Mesenchymal stem cell (in vitro differentiated cells and primary cell): ENCODE results near the gene ADCY1. TPM values are rescaled to one million over a fixed set of nuclear protein-coding genes. Genes with fewer than 3 reads are reported as not detected.

Experiments used
- DNase-seq: peaks from one replicate; pipeline ENCODE4 v3.0.0-alpha.2; 2013
- H2AFZ ChIP-seq: one replicate; pipeline ENCODE4 v1.6.1; 2013; ENCODE audit warnings: low read depth, mild to moderate bottlenecking, control low read depth, inconsistent platforms, low read length, moderate library complexity
- H2AK5ac ChIP-seq: 2 replicates; pipeline ENCODE4 v1.6.1; 2013; ENCODE audit warnings: low read length, moderate library complexity, mild to moderate bottlenecking, inconsistent platforms; ENCODE audit not compliant: severe bottlenecking
- H2BK120ac ChIP-seq: one replicate; pipeline ENCODE4 v1.6.1; 2013; ENCODE audit warnings: low read depth, mild to moderate bottlenecking, inconsistent platforms, low read length, moderate library complexity
- H2BK12ac ChIP-seq, 2 experiments: one replicate each; pipeline ENCODE4 v1.6.1; 2013; ENCODE audit warnings: inconsistent platforms in 2 of 2, low read length in 2 of 2, mild to moderate bottlenecking in 2 of 2, moderate library complexity in 2 of 2, control low read depth in 1 of 2
- H2BK15ac ChIP-seq: one replicate; pipeline ENCODE4 v1.6.1; 2013; ENCODE audit warnings: mild to moderate bottlenecking, low read depth, inconsistent platforms; ENCODE audit not compliant: poor library complexity, severe bottlenecking
- H2BK5ac ChIP-seq: 2 replicates; pipeline ENCODE4 v1.6.1; 2013; ENCODE audit warnings: low read depth, mild to moderate bottlenecking, low read length, control low read depth, inconsistent platforms; ENCODE audit not compliant: poor library complexity, severe bottlenecking
- H3K14ac ChIP-seq, 2 experiments: one replicate each; pipeline ENCODE4 v1.6.1; 2013; ENCODE audit warnings: inconsistent platforms in 2 of 2, low read length in 2 of 2, control low read depth in 1 of 2, mild to moderate bottlenecking in 1 of 2, moderate library complexity in 1 of 2
- H3K18ac ChIP-seq, 2 experiments: one replicate each; pipeline ENCODE4 v1.6.1; 2013; ENCODE audit warnings: inconsistent platforms in 2 of 2, low read length in 2 of 2, control low read depth in 1 of 2, low read depth in 1 of 2, mild to moderate bottlenecking in 1 of 2
- H3K23ac ChIP-seq, 2 experiments: one replicate each; pipeline ENCODE4 v1.6.1; 2013; ENCODE audit warnings: inconsistent platforms in 2 of 2, low read length in 2 of 2, mild to moderate bottlenecking in 2 of 2, moderate library complexity in 2 of 2, control low read depth in 1 of 2
- H3K27ac ChIP-seq: 2 replicates; pipeline ENCODE4 v1.5.1; 2013; ENCODE audit warnings: mild to moderate bottlenecking, moderate library complexity, low read length, control low read depth, inconsistent platforms; ENCODE audit not compliant: poor library complexity, severe bottlenecking
- H3K27me3 ChIP-seq, 2 experiments: 2 replicates each; pipeline versions ENCODE4 v1.6.1 to v1.7.0; 2013; ENCODE audit warnings: low read length in 2 of 2, mild to moderate bottlenecking in 2 of 2, moderate library complexity in 2 of 2, control low read depth in 1 of 2, inconsistent platforms in 1 of 2; ENCODE audit not compliant: control insufficient read depth in 1 of 2, insufficient read depth in 1 of 2
- H3K36me3 ChIP-seq, 2 experiments: 2 replicates each; pipeline versions ENCODE4 v1.6.1 to v1.7.0; 2013; ENCODE audit warnings: low read length in 2 of 2, control low read depth in 1 of 2, inconsistent platforms in 1 of 2, low read depth in 1 of 2, mild to moderate bottlenecking in 1 of 2; ENCODE audit not compliant: insufficient read depth in 2 of 2, control insufficient read depth in 1 of 2
- H3K4ac ChIP-seq, 2 experiments: one replicate each; pipeline ENCODE4 v1.6.1; 2013; ENCODE audit warnings: inconsistent platforms in 2 of 2, low read length in 2 of 2, mild to moderate bottlenecking in 2 of 2, moderate library complexity in 2 of 2, control low read depth in 1 of 2, low read depth in 1 of 2
- H3K4me1 ChIP-seq: 2 replicates; pipeline ENCODE4 v1.6.1; 2013; ENCODE audit warnings: low read depth, low read length, control low read depth; ENCODE audit not compliant: control insufficient read depth, insufficient read depth
- H3K4me2 ChIP-seq: 2 replicates; pipeline ENCODE4 v1.6.1; 2013; ENCODE audit warnings: low read length, mild to moderate bottlenecking, inconsistent platforms; ENCODE audit not compliant: poor library complexity, severe bottlenecking
- H3K4me3 ChIP-seq, 2 experiments: 2 replicates each; pipeline versions ENCODE4 v1.5.1 to v1.7.0; 2013; ENCODE audit warnings: low read length in 2 of 2, mild to moderate bottlenecking in 2 of 2, control low read depth in 1 of 2, low read depth in 1 of 2; ENCODE audit not compliant: insufficient read depth in 1 of 2
- H3K79me1 ChIP-seq: replicated peaks from 2 replicates; pipeline ENCODE4 v1.6.1; 2013; ENCODE audit warnings: mild to moderate bottlenecking, control low read depth, low read length, inconsistent platforms; ENCODE audit not compliant: poor library complexity, severe bottlenecking
- H3K9ac ChIP-seq: 2 replicates; pipeline ENCODE4 v1.7.0; 2013; ENCODE audit warnings: mild to moderate bottlenecking, low read length, moderate library complexity
- H3K9me3 ChIP-seq: 2 replicates; pipeline ENCODE4 v1.7.0; 2013; ENCODE audit warnings: mild to moderate bottlenecking, low read length; ENCODE audit not compliant: control insufficient read depth
- H4K8ac ChIP-seq: one replicate; pipeline ENCODE4 v1.6.1; 2013; ENCODE audit warnings: inconsistent platforms, mild to moderate bottlenecking, low read length, moderate library complexity
- H4K91ac ChIP-seq: one replicate; pipeline ENCODE4 v1.6.1; 2013; ENCODE audit warnings: mild to moderate bottlenecking, low read length, inconsistent platforms
- WGBS: methylation state at CpG from one replicate; pipeline ENCODE4 v1.1.7; 2013; ENCODE audit warnings: mixed read lengths; 5-methylcytosine and 5-hydroxymethylcytosine counted together
- polyA plus RNA-seq, 2 experiments: library from polyadenylated mRNA; stranded (reverse); fragments of 200-250 nt; gene quantifications; one replicate each; pipeline ENCODE4 v1.2.3, GENCODE V29; 2013

ADCY1 gene
- polyA plus RNA-seq (2013, experiment 1 of 2) = 0.19 TPM
- 0.12 TPM for polyA plus RNA-seq (2013, experiment 2 of 2)

DNA sequence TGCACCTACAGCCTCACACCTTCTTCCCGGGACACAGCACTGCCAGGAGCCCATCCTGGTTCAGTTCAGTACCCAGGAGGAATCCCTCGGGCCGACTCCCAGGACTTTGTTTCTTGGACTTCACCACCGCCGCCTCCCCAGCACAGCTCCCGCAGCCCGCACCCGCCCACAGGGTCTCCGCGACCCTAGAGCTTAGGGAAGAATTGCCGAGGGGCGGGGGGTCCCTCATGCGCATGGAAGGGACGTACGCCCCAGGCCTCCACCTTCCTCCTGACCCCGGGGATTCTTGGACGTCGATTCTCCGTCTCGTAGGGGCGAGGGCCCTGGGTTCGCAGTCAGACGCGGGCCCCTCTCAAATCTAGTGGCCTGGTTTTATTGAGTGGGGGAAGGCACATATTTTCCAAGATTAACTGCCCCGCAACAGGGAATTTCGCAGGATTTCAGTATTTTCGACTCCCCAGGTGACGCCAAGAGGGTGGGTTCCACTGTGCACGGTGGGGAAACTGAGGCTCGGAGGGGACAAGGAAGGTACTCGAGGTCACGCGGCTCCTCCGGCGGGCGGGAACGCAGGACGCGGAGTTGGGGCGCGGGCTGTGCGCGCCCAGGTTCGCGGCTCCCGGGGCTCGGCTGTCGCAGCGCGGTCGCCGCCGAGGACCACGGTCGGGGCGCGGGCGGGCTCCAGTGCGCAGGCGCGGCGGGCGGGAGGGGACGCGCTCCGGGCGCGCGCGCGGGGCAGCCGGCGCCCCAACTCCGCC lies at the start of gene ADCY1:
Gene ADCY1, plus strand, starts transcription at position 708 of the 755 bp plus-strand sequence. CDS start 176 bp downstream, outside the sequence.
- Histone ChIP-seq H3K27me3 (peaks cover 59 to 82% of the 10 kb centered on the region in 2 experiments), H3K4ac (no peak within 1 kb of the TSS), H3K9me3 (no peaks in the 10 kb centered on the region), H2BK5ac (no peak within 1 kb of the TSS), H2BK15ac (no peak within 1 kb of the TSS), H3K14ac (no peak within 1 kb of the TSS), H3K79me1 (no peaks in the 10 kb centered on the region), H3K23ac (no peak within 1 kb of the TSS), H2AK5ac (no peak within 1 kb of the TSS), H2AFZ (no peak within 1 kb of the TSS), H4K91ac (no peak within 1 kb of the TSS), H3K18ac (no peak within 1 kb of the TSS), H2BK12ac (no peak within 1 kb of the TSS), H3K36me3 (no peaks in the 10 kb centered on the region), H3K4me2 (peak within 1 kb of the TSS; percentile 97), H4K8ac (peak within 1 kb of the TSS; percentile 38), H3K9ac (peak within 1 kb of the TSS; percentile 74), H3K27ac (no peak within 1 kb of the TSS), H2BK120ac (no peak within 1 kb of the TSS), H3K4me1 (peaks cover 10% of the 10 kb centered on the region), H3K4me3 (peak within 1 kb of the TSS; percentile 48 to 78)
- no peak for DNase-seq
- WGBS = 16% methylated on average over 30 of the region's 74 CpGs

- no peaks in the 10 kb centered on the region for H3K79me1 ChIP-seq
- H2BK120ac ChIP-seq = no peak overlapping the region
- no peaks in the 10 kb centered on the region for H3K4me1 ChIP-seq
- H3K18ac ChIP-seq = no peak overlapping the region
- H3K9ac ChIP-seq = peak overlapping the region; percentile 8
- no peak overlapping the region for H3K27ac ChIP-seq
- H3K4me2 ChIP-seq = no peak overlapping the region
- no peak overlapping the region for H3K23ac ChIP-seq
- peaks cover 4 to 11% of the 10 kb centered on the region in 2 experiments for H3K27me3 ChIP-seq
- no peak overlapping the region for H3K4me3 ChIP-seq
- H2BK12ac ChIP-seq = no peak overlapping the region
- H2AK5ac ChIP-seq = no peak overlapping the region
- H3K9me3 ChIP-seq = peaks cover 16% of the 10 kb centered on the region
- H3K36me3 ChIP-seq = no peaks in the 10 kb centered on the region
- H2AFZ ChIP-seq = no peak overlapping the region
- DNase-seq = no peak
- no peak overlapping the region for H2BK5ac ChIP-seq
- H4K91ac ChIP-seq = no peak overlapping the region
- no peak overlapping the region for H3K4ac ChIP-seq
- H3K14ac ChIP-seq = no peak overlapping the region
- WGBS = 52% methylated on average over 3 of the region's 5 CpGs
- no peak overlapping the region for H4K8ac ChIP-seq
- H2BK15ac ChIP-seq = no peak overlapping the region
Measured at GRCh38 chr7:45524445-45524844, 49.7 kb upstream of the ADCY1 start.

DNA sequence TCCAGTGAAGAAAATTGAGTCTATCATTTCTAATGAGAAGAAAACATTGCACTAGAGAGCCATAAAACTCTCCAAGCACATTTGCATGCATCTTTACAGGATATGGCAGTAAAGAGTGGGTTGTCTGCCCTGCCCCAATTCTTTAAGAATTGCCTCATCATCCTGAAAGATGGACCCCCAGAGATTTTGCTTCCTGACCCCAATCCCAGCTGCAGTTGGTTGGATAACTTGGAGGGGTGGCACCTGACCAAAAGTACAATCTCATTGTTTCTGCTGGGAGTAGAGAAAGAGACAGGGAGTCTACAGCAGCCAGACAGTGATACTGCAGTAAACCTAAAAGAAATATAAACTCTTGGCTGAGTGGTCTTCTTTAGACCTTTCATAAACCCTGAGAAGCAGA lies 49.1 kb upstream of the ADCY1 start:
- H2AFZ ChIP-seq = no peak overlapping the region
- no peak overlapping the region for H2BK5ac ChIP-seq
- H3K36me3 ChIP-seq = no peaks in the 10 kb centered on the region
- no peak overlapping the region for H3K4ac ChIP-seq
- no peak overlapping the region for H2BK12ac ChIP-seq
- H4K91ac ChIP-seq = no peak overlapping the region
- H3K23ac ChIP-seq = no peak overlapping the region
- DNase-seq = no peak
- peak overlapping the region; percentile 8 for H3K9ac ChIP-seq
- H2AK5ac ChIP-seq = no peak overlapping the region
- no peaks in the 10 kb centered on the region for H3K79me1 ChIP-seq
- H2BK15ac ChIP-seq = no peak overlapping the region
- H3K14ac ChIP-seq = no peak overlapping the region
- H3K4me2 ChIP-seq = no peak overlapping the region
- peaks cover 14% of the 10 kb centered on the region for H3K9me3 ChIP-seq
- no peaks in the 10 kb centered on the region for H3K4me1 ChIP-seq
- H3K18ac ChIP-seq = no peak overlapping the region
- no peak overlapping the region for H2BK120ac ChIP-seq
- H3K27me3 ChIP-seq = peaks cover 4 to 11% of the 10 kb centered on the region in 2 experiments
- no peak overlapping the region for H3K27ac ChIP-seq
- no peak overlapping the region for H3K4me3 ChIP-seq
- H4K8ac ChIP-seq = no peak overlapping the region

- no peak overlapping the region for H2BK12ac ChIP-seq
- H3K9ac ChIP-seq = no peak overlapping the region
- H3K4me3 ChIP-seq = no peak overlapping the region
- no peak overlapping the region for H2BK5ac ChIP-seq
- no peak overlapping the region for H2BK120ac ChIP-seq
- H3K23ac ChIP-seq = no peak overlapping the region
- no peaks in the 10 kb centered on the region for H3K36me3 ChIP-seq
- no peak overlapping the region for H4K8ac ChIP-seq
- H4K91ac ChIP-seq = no peak overlapping the region
- H3K4me1 ChIP-seq = no peaks in the 10 kb centered on the region
- H3K79me1 ChIP-seq = no peaks in the 10 kb centered on the region
- H2AK5ac ChIP-seq = no peak overlapping the region
- no peak overlapping the region for H3K4me2 ChIP-seq
- H2AFZ ChIP-seq = no peak overlapping the region
- H3K4ac ChIP-seq = no peak overlapping the region
- H3K18ac ChIP-seq = no peak overlapping the region
- no peaks in the 10 kb centered on the region for H3K27me3 ChIP-seq
- H3K27ac ChIP-seq = no peak overlapping the region
- WGBS = no CpG with 5 or more reads among the region's 3 CpGs
- no peak for DNase-seq
- peaks cover 37% of the 10 kb centered on the region for H3K9me3 ChIP-seq
- H2BK15ac ChIP-seq = no peak overlapping the region
- no peak overlapping the region for H3K14ac ChIP-seq
Measured at GRCh38 chr7:45543473-45543872, 30.7 kb upstream of the ADCY1 start.
